HCT116 (cell line): ENCODE measurements around the gene CDH7. TPM values are rescaled to one million over a fixed set of nuclear protein-coding genes. Genes with fewer than 3 reads are reported as not detected.

ENCODE experiments used
- ATAC-seq: fragments of 200-7000 bp; cut with Tn5 transposase; 2 replicates; pipeline ENCODE4 v1.9.1; 2020; ENCODE audit warnings: mild to moderate bottlenecking, moderate library complexity
- BruUV-seq: library from RNA; stranded (reverse); fragments of 400-500 nt; replicated peaks from 2 replicates; lab custom pipeline; 2021; lab: Mats Ljungman, UMichigan
- CTCF ChIA-PET: fragments of 300-600 bp; sonication (Branson Sonifier 250); formaldehyde crosslinking; loops from one replicate; lab custom pipeline; 2021; ENCODE audit warnings: antibody characterized with exemption; lab: Charles Lee
- POLR2A ChIA-PET: fragments of 300-600, 350-600 bp; sonication (Branson Sonifier 250); formaldehyde crosslinking; loops from one replicate; lab custom pipeline; 2021; ENCODE audit warnings: antibody characterized with exemption; lab: Charles Lee
- RAD21 ChIA-PET, 2 experiments: fragments of 300-600 bp; sonication (Branson Sonifier 250); formaldehyde crosslinking; loops; one replicate each; lab custom pipeline; 2023; ENCODE audit warnings: low total read pairs in 2 of 2; ENCODE audit not compliant: uncharacterized antibody in 2 of 2, unreplicated experiment in 2 of 2, low non-redundant PET in 1 of 2; lab: Charles Lee
- DNase-seq: peaks from one replicate; pipeline ENCODE4 v3.0.0-alpha.2; 2010; ENCODE audit warnings: low read depth, low spot score
- H2AFZ ChIP-seq: fragments of 200-600 bp; shearing (Covaris generic), sonication (generic); 2 replicates; pipeline ENCODE4 v1.6.1; 2017; ENCODE audit warnings: low read depth, mixed run types, mixed read lengths, antibody characterized with exemption, low read length; ENCODE audit not compliant: poor library complexity, severe bottlenecking
- H3K27ac ChIP-seq: 2 replicates; pipeline ENCODE4 v1.5.1; 2012; ENCODE audit warnings: low read depth, low read length
- H3K27me3 ChIP-seq: fragments of 200-600 bp; sonication (generic); 2 replicates; pipeline ENCODE4 v1.6.1; 2016; ENCODE audit warnings: mixed run types, low read length, mixed read lengths; ENCODE audit not compliant: insufficient read depth
- H3K36me3 ChIP-seq, 2 experiments: fragments of 200-500 bp in 1 of 2; fragments of 200-600 bp in 1 of 2; sonication (Bioruptor generic) in 1 of 2; sonication (generic) in 1 of 2; 2 replicates each; pipeline versions ENCODE4 v1.5.1 to v1.6.1; 2014 to 2016; ENCODE audit warnings: low read length in 2 of 2, inconsistent platforms in 1 of 2, mixed read lengths in 1 of 2, mixed run types in 1 of 2; ENCODE audit not compliant: insufficient read depth in 2 of 2, control insufficient read depth in 1 of 2
- H3K4me1 ChIP-seq, 2 experiments: fragments of 200-600 bp in 1 of 2; sonication (generic) in 1 of 2; 2 replicates each; pipeline versions ENCODE4 v1.5.1 to v1.6.1; 2012 to 2017; ENCODE audit warnings: low read length in 2 of 2, inconsistent platforms in 1 of 2, mild to moderate bottlenecking in 1 of 2, mixed read lengths in 1 of 2, mixed run types in 1 of 2, moderate library complexity in 1 of 2; ENCODE audit not compliant: insufficient read depth in 2 of 2, control insufficient read depth in 1 of 2
- H3K4me2 ChIP-seq: fragments of 200-600 bp; sonication (generic); 2 replicates; pipeline ENCODE4 v1.6.1; 2017; ENCODE audit warnings: mixed run types, low read length, mixed read lengths
- H3K4me3 ChIP-seq, 2 experiments: fragments of 200-600 bp in 1 of 2; sonication (generic) in 1 of 2; replicated peaks in 1 of 2; 2 replicates each; pipeline ENCODE4 v1.5.1; 2011 to 2016; ENCODE audit warnings: low read length in 2 of 2, control low read depth in 1 of 2, low read depth in 1 of 2, mild to moderate bottlenecking in 1 of 2, mixed read lengths in 1 of 2, mixed run types in 1 of 2
- H3K79me2 ChIP-seq: fragments of 200-600 bp; sonication (generic); 2 replicates; pipeline ENCODE4 v1.6.1; 2017; ENCODE audit warnings: mild to moderate bottlenecking, mixed run types, low read length, moderate library complexity, mixed read lengths; ENCODE audit not compliant: insufficient read depth
- H3K9ac ChIP-seq: fragments of 200-600 bp; sonication (generic); 2 replicates; pipeline ENCODE4 v1.6.1; 2016; ENCODE audit warnings: low read length, mixed read lengths
- H3K9me2 ChIP-seq: fragments of 200-600 bp; sonication (generic), shearing (Covaris generic); 2 replicates; pipeline ENCODE4 v1.6.1; 2017; ENCODE audit warnings: mixed run types, mild to moderate bottlenecking, moderate library complexity; ENCODE audit not compliant: insufficient read depth
- H3K9me3 ChIP-seq, 2 experiments: fragments of 200-500 bp in 1 of 2; fragments of 200-600 bp in 1 of 2; sonication (Bioruptor generic) in 1 of 2; sonication (generic) in 1 of 2; 2 replicates each; pipeline ENCODE4 v1.6.1; 2014 to 2017; ENCODE audit warnings: low read length in 2 of 2, mixed read lengths in 2 of 2, inconsistent platforms in 1 of 2, low read depth in 1 of 2, mild to moderate bottlenecking in 1 of 2, mixed run types in 1 of 2, moderate library complexity in 1 of 2; ENCODE audit not compliant: control insufficient read depth in 1 of 2, insufficient read depth in 1 of 2
- H4K20me1 ChIP-seq: fragments of 200-600 bp; sonication (generic), shearing (Covaris generic); 2 replicates; pipeline ENCODE4 v1.6.1; 2017; ENCODE audit warnings: mixed run types, mild to moderate bottlenecking, moderate library complexity; ENCODE audit not compliant: insufficient read depth
- EGR1 ChIP-seq: IDR thresholded peaks from 2 replicates; pipeline ENCODE4 v1.6.1; 2012; ENCODE audit warnings: low read depth
- POLR2A ChIP-seq: IDR thresholded peaks from 2 replicates; pipeline ENCODE4 v1.7.0; 2011; ENCODE audit warnings: borderline replicate concordance; ENCODE audit not compliant: insufficient read depth, insufficient read length; ENCODE audit errors: extremely low read depth
- SP1 ChIP-seq: IDR thresholded peaks from 2 replicates; pipeline ENCODE4 v1.6.1; 2012; ENCODE audit warnings: low read depth
- SRF ChIP-seq: IDR thresholded peaks from 2 replicates; pipeline ENCODE4 v1.6.1; 2012; ENCODE audit warnings: low read depth
- intact Hi-C: fragments of 100-400 bp; cut with micrococcal nuclease; formaldehyde crosslinking; loops from 2 replicates; pipeline ENCODE4 v1.10.0; 2022
- total RNA-seq: library from RNA; stranded (reverse); gene quantifications from one replicate; pipeline ENCODE4 v1.2.1, GENCODE V29; 2021; ENCODE audit not compliant: unreplicated experiment
- TF ChIP-seq, protein P1 (sequence below): IDR thresholded peaks from 2 replicates; pipeline ENCODE4 v1.6.1; 2012; ENCODE audit warnings: low read depth

CDH7 gene
- total RNA-seq, 1 experiment from 2014 or later, result not detected

DNA sequence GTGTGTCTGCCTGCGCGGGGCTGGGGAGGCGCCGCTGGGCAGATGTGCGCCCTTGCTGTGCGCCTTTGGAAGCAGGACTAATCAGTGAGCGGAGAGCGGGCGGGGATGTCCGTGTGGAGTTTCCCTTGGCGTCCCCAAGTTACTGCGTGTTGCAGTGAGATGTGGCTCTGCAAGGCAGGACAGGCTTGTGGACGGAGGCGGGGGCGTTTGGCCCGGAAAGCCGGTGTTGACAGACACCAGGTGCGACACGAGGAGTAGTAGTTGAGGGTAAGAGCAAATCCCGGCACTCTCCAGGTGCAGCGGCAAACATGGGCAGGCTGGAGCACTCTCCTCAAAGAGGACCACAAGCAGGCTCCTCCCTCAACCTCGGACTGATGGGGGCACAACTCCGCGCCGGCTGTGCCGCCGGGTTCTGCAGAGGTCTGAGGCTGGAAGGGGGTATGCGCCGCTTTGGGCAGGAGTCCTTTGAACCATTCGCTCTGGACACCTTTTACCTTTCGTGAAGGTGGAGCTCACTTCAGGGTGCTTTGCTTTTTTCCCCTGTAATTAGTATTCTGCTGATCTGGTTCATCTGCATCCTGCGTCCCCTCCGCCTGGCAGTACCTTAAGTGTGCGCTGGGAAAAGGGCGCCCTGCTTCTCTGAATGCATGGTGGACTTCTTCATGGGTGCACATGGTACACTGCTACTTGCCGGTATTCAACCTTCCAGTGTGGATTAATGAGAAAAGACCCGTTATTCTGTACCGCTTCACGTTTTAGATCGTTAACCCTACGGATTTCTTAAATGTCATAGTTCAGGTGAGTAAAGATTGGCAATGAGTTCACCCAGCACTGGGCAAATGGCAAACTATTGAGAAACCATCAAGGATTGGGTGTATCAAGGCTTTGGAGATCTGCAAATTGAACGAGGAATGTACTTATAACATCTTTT, 608 bp downstream of the CDH7 start:
- Histone ChIP-seq H4K20me1 (no peaks in the 10 kb centered on the region), H3K27ac (no peak overlapping the region), H2AFZ (no peak overlapping the region), H3K4me2 (no peak overlapping the region), H3K4me1 (no peaks in the 10 kb centered on the region), H3K79me2 (no peaks in the 10 kb centered on the region), H3K36me3 (no peaks in the 10 kb centered on the region), H3K4me3 (no peak overlapping the region), H3K27me3 (no peaks in the 10 kb centered on the region), H3K9me2 (no peaks in the 10 kb centered on the region), H3K9ac (no peak overlapping the region), H3K9me3 (peaks cover 18% of the 10 kb centered on the region in 2 experiments; a peak in 3 of 4 replicates)
- BruUV-seq, result no TSS peak
- ChIA-PET RAD21 (no interaction called here), POLR2A (no interaction called here), CTCF (no interaction called here)
- no peak for DNase-seq
- TF ChIP-seq POLR2A (no peak), EGR1 (no peak), SRF (no peak), SP1 (no peak)
- TF ChIP-seq, protein P1, sequence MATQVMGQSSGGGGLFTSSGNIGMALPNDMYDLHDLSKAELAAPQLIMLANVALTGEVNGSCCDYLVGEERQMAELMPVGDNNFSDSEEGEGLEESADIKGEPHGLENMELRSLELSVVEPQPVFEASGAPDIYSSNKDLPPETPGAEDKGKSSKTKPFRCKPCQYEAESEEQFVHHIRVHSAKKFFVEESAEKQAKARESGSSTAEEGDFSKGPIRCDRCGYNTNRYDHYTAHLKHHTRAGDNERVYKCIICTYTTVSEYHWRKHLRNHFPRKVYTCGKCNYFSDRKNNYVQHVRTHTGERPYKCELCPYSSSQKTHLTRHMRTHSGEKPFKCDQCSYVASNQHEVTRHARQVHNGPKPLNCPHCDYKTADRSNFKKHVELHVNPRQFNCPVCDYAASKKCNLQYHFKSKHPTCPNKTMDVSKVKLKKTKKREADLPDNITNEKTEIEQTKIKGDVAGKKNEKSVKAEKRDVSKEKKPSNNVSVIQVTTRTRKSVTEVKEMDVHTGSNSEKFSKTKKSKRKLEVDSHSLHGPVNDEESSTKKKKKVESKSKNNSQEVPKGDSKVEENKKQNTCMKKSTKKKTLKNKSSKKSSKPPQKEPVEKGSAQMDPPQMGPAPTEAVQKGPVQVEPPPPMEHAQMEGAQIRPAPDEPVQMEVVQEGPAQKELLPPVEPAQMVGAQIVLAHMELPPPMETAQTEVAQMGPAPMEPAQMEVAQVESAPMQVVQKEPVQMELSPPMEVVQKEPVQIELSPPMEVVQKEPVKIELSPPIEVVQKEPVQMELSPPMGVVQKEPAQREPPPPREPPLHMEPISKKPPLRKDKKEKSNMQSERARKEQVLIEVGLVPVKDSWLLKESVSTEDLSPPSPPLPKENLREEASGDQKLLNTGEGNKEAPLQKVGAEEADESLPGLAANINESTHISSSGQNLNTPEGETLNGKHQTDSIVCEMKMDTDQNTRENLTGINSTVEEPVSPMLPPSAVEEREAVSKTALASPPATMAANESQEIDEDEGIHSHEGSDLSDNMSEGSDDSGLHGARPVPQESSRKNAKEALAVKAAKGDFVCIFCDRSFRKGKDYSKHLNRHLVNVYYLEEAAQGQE, result no peak
- intact Hi-C loops, result no loop called here
- no peak for ATAC-seq
